HG03442 (cell line): ENCODE measurements around the gene KIF25.

ENCODE experiments used
- ATAC-seq: cut with Tn5 transposase; IDR thresholded peaks from one replicate; pipeline ENCODE4 v1.9.1; 2021; ENCODE audit warnings: mild to moderate bottlenecking, moderate library complexity; ENCODE audit not compliant: unreplicated experiment

KIF25 gene

DNA sequence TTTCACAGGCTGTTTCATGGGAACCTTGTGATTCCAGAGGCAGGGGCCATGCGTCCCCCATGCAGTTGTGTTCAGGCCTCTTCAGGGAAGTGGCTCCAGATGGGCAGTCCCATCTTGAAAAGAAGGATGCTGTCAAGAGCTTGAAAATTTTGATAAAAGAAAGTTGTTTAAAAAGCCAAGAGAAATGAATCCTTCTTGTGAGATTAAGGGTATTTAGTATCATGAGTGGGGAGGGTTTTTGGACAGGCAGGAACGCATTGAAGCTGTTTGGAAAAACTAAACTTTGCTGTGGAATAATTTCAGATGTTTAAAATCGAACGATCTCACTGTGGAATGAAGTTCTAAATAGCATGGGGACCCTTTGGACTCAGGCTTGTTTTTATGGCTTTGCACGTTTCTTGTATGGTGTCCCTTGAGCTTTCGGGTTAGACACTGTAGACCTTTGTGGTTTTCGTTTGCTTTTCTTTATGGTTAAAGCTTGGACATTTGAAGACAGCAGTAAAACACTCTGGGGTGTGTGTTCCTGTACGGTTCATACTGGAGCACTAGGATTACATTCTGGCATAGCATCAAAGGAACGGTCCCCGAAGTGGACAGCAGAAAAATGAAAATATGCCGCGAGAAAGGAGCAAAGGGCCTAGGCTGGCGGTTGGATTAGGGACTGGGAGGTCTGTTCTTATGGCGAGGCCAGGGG is 18.2 kb downstream of the KIF25 start:
- no peak for ATAC-seq

DNA sequence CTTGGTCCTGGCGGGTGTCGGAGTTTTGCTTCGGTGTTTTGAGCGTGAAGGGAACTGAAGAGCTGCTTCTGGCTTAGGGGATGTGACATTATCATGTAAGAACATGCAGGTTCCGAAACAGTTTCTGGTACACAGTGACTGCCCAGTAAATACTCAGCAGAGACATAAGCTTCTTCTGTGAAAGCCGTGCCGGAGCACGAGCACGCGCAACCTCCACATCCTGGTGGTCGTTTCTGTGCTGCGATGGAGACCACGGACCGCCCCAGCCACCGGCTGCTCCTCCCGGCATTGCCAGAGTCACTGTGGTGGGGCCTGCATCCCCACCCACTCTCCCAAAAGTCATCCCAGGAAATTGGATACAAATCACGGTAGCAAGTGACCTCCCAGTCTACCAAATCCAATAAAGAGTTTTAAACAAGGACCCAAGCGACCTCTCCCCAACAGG is 18.7 kb downstream of the KIF25 start:
- no peak for ATAC-seq

DNA sequence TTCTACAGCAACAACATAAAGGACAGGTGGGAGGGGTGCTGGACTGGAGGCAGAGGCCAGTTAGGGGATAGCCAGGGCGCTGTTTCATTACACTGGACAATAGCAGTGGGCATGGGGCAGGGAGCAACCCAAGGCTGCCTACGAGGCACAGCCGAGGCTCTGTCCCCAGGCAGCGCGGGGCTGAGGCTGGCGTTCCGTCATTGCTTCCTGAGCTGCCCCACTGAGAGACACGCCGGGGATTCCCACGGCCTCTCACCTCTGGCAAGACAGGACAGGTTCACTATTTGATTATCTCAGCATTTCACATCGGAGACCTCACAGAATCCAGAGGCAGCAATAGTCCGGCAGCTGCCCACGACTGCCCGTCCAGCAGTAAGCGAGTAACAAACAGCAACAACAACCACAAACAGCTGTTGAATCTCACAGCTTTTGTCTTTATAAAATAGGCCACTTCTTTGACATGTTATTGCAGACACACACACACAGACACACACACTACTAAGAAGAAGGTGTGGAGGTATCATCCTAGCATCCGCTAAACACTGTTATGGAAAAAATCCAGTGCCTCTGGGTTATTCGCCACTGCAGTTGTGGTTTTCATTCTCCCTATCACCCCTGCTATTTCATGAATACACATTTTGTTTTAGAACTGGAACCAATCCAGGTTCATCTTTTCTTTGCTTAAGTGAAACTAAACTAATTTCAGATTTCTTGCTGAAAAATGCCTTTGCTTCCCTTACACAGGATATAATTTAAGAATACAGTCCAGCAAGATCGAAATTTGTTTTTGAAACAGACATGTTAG is 19.5 kb downstream of the KIF25 start:
- ATAC-seq = no peak

DNA sequence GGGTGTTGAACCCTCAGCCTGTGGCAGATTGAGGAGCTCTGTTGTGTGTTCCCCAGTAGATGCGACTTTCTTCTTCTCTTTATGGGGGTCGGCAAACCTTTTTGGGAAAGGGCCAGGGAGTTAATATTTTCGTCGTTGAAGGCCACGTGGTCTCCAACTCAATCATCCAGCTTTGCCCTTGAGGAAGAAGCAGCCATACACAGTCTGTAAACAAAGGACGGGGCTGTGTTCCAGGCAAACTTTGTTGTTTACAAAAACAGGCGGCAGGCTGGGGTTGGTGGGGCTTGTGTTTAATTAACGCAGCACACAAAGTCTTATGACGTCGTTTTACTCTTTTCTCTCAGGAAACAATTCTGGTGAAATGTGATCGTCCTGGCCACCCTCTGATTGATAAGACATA is 20.2 kb downstream of the KIF25 start:
- ATAC-seq = no peak

DNA sequence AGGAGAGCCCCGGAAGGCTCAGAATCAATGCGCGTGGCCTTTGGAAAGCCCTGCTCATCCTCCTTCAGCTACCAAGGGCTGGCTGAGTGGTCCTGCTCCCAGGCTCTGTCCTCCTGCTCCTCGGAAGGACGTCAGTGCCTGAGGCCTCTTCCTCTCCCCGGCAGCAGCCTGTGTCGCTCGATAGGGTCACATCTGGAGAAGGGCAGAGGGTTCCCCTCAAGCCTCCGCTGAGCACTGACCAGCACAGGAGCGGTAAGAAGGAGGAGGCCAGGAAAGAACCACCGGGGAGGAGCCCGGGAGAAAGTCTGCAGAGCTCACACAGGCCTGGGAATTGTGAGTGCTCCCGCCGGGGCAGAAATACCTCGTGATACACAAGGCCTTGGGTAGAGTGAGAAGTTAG is 21.2 kb downstream of the KIF25 start:
- no peak for ATAC-seq

DNA sequence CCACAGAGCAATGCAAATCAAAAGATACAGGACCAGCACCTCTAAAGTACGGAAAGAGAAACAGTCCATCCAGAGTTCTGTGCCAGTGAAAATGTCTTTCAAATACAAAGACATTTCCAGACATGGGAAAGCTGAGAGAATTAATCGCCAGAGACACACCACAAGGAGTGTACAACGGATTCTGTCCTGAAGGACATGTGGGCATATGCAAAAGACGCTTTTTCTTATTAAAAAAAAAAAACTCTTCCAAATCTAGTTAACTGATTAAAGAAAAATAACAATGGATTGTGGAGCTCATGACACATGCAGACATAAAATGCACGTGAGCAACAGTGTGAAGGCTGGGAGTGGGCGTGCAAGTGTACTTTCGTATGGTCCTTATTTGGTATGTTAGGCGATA is 22.8 kb downstream of the KIF25 start:
- ATAC-seq = no peak

DNA sequence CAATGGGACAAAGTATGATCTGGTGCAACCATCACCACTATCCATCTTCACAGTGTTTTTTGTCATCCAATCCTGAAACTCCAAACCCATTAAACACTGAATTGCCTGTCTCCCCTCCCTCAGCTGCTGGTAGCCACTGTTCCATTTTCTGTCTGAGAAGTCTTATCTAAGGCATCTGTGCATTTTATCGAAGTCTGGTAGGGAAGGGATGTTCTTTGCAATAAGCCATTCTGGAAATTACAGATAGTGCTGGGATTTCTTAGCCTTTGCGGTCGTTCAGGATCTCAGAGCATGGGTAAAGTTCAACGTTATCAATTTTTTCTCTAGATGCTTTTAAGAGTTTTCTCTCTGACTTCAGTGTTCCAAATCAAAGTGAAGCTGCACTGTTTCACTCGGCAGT is 24.1 kb downstream of the KIF25 start:
- no peak for ATAC-seq

DNA sequence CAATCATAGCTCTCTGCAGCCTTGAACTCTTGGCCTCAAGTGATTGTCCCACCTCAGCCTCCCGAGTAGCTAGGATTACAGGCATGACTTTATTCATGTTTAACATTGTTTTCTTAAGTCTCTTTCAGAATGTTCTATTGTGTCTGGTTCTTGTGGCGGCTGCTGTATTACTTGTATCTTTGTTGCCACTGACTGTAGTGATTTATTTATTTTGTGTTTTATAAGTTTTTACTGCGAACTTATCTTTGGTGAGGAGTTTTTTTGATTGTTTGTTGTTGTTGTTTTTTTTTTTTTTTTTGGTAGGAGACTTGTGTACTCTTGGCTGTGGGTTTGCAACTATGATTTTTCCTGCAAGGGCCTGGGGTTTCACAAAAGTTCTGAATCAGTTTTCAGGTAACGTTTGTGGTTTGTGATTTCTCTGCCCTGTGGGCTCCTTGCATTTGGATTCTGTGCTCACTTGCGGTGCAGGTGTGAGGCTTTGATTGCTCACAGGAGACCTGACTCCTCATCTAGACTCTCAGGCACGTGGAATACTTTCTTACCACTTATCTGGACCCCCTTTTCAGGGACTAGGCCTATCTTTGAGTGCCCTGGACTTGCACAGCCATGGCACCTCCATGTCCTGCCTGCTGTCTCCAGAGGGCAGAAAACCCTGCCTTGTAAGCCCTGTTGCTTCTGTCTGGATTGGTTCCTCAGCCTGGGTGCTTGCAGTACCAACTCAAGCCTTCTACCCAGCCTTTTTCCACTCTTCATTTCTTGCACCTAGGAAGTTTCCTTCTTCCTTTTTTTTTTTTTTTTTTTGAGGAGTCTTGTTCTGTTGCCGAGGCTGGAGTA is 25.2 kb downstream of the KIF25 start:
- ATAC-seq = no peak

DNA sequence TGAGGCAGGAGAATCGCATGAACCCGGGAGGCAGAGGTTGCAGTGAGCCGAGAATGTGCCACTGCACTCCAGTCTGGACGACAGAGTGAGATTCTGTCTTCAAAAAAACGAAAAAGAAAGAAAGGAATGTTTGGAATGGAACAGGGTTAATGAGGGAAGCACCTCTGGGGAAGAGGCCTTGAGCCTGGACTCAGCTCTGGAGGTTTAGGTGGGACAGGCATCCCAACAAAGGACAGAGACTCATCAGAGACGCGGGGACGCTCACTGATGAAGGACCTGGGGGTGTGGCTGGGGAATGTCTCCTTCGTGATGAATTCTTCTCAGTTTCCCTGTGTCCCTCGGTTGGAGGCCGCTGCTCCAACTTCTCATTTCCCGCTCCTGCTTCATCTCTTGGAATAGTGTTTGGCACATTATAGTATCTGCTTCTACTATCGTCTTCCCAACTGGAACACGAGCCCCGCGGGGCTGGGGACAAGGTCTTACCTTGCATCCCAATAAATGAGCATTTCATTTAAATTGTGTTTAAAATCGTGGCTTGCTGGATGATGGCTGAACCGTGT is 27.6 kb downstream of the KIF25 start:
- ATAC-seq = no peak

DNA sequence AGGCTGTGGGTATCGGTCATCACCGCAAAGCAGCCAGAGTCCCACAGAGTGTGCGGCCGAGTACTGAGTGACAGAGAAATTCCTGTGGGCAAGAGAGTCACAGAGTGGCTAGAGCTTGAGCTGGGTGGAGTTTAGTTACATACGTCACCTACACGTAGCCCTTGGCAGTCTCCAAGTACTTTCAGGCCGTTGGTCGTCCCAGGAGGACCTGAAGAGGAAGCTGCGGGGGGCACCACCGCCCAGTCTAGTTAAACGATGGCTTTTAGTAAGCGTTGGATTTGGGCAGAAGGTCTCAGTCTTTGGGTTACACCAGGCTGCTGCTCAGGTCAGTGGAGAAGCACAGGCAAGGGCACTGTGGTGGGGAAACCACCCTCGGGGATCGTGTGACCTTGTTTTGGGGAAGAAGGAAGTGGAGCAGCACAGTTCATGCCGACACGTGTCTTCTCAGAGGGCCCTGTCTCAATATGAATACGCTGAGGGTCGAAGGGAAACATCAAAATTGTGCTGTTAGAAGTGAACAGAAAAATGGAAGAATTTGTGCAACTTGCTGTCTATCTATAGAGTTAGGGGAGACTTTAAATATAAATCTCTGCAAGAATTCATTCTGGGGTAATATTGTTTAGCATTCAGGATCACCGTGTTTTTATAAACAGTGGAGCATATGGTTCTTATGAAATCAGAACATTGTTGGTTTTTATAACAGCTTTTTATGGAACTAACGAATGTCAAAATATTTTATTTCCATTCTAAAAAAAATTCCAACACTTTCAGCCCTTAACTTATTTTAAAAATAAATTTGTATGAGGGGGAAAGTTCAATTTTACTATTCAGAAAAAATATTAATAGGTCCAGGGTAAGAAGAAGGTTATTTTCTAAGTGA is 28.6 kb downstream of the KIF25 start:
- no peak for ATAC-seq

DNA sequence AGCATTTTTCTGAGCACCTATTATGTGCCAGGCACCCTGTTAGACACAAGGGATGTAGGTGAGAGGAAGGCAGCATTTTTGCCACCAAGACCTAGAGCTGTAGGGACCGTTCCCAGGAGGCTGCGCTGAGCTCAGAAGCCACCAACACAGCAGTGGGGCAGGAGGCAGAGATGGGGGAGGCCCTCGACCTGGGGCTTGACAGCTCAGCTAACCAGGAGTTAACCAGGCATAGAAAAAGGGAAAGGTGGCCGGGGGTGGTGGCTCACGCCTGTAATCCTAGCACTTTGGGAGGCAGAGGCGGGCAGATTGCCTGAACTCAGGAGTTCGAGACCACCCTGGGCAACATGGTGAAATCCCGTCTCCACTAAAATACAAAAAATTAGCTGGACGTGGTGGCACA is 29.5 kb downstream of the KIF25 start:
- ATAC-seq = no peak

DNA sequence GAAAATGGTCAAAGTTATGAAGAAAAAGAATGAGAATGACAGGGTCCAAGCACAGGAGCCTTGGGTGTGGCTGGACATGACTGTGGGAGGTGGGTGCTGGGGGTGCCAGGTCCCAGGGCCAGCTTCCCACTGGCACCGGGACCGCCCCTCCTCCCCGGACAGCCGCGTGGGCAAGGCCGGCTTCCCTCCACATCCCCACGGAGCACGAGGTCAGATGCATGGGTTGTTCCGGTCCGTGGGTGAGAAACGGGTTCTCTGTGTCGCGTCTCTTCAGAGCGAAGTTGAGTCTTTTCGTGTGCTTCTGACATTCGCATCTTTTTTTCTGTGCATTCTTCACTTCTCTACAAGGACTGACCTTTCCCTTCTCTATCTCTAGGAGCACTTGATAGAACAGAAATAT is 30.1 kb downstream of the KIF25 start:
- no peak for ATAC-seq

DNA sequence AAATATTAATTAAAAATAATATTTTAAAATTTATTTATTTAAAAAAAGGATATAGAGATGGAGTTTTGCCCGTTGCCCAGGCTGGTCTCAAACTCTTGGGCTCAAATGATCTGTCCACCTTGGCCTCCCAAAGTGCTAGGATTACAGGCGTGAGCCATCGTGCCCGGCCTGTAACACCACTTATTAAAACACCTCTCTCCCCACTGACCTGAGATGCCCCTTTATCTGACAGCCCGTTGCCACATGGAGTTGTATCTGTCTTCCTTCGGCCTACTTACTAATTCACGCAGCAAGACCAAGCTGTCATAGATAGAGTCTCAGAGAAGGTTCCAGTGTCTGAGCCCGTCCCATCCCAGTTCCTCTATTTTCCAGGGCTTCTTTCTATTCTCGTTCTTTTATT is 30.7 kb downstream of the KIF25 start:
- ATAC-seq = no peak

DNA sequence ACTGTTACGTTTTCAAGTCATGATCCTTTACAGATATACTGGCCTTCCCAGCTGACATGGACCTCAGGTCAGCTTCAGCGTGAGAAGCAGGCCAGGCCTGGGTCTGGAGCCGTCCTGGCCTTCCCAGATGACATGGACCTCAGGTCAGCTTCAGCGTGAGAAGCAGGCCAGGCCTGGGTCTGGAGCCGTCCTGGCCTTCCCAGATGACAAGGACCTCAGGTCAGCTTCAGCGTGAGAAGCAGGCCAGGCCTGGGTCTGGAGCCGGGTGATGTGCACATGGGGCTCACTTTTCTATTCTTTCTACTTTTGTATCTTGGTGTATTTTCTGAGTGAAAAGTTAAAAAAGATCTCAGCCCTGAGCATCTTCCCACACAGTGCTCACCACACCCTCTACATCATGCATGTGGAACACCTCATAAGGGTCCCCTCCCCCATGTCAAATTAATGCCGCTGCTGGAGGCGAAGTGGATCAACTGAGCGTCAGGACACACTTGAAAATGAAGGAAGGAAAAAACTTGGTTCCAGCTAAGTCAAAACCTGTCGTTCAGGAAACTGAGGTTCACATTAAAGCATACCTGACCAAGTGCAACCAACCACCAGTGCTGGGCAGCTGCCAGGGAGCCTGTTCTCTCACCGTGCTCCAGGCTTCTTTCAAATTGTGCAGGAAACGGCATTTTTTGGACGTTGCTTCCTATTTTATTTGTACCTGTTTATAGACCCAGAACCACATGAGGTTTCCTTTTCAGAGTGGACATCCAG is 32.2 kb downstream of the KIF25 start:
- no peak for ATAC-seq

DNA sequence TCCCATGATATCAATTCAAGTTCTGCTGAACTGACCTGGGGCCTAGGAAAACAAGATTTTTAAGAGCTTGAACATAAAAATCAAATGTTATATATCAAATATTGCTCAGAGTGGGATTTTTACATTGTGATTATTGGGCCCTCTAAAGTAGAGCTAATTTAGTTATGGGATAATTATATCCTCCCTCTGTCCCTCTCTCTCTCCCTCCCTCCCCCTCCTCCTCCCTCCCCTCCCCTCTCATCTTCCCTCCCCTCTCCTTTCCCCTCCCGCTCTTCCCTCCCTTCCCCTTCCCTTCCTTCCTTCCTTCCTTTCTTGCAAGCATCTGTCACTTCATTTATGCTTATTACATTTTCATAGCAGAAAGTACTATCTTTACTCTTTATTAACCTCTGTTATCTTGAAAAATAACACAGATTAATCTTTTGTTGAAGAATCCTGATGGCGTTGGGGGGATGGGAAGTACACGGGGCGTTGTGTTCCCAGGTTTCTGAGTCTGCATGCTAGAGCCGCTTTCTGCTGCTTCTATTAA is 32.8 kb downstream of the KIF25 start:
- no peak for ATAC-seq

DNA sequence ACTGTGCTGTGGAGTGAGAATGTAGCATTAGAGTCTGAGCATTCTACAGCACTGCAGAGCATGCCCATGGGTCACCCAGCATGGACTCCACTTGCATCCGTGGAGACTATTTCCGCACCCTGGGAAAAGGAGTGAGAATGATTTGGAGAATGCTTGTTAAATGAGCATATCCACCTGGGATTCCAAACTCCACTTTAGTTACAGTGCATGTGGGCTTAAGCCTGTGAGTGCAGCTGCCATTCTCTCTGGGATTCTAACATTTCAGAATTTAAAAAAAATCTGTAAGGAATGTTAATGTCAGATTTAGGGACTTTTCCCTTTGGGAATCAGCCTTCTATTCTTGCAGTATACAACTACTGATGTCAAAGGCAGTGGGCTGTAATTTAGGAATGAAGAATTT is 33.4 kb downstream of the KIF25 start:
- ATAC-seq = no peak

DNA sequence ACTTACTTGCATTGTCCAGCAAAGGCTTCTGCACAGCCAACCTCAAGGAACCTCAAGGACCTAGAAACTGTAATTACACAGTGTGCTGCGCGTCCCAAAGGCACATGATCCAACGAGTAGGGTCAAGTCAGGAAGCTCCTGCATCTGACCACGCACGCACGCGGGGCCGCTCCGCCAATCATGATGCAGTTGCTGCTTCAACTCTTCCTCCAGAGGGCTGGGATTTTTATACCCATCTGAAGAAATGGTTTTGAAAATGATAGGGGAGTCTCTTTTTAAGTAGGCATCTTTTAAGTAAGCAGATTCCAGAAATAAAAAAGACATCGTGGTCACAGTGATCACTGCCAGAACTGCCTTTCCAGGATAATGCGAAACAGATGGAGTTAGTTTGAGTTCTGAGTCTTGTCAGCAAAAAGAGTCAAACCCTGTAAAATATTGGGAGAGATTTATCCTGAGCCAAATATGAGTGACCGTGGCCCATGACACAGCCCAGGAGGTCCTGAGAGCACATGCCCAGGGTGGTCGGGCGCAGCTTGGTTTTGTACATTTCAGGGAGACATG is 34.0 kb downstream of the KIF25 start:
- no peak for ATAC-seq

DNA sequence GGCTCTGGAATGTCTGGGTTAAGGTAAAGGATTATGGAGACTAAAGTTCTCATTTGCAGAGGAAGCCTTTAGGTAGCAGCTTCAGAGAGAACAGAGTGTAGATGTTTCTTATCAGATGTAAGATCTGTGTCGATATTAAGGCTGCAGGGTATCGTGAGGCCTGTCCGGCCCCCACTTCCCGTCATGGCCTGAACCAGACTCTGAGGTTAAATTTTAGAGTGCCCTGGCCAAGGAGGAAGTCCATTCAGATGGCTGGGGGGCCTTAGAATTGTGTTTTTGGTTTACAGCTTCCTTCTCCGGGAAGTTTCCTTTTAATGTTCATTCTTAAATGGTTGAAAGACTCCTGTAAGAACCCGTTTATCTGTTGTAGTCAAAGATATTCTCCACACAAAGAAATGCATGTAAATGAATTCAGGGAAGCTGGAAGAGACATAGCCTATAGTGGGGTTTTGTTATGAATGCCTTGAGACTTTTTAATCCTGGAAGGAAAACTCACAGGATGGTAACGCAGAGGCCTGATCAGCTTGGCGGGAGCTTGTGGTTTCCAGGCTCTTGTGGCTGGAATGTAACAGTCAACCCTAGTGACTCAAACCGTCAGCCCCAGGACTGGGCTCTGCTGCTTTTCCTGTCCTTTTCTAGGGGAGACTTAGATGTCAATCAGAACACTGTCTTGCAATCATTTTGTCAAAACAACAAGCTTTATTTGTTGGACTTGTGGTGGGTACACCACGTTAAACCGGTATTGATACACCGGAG is 34.7 kb downstream of the KIF25 start:
- ATAC-seq = no peak
